ENCODE data around the gene SPATA6L.

Gene SPATA6L

DNA sequence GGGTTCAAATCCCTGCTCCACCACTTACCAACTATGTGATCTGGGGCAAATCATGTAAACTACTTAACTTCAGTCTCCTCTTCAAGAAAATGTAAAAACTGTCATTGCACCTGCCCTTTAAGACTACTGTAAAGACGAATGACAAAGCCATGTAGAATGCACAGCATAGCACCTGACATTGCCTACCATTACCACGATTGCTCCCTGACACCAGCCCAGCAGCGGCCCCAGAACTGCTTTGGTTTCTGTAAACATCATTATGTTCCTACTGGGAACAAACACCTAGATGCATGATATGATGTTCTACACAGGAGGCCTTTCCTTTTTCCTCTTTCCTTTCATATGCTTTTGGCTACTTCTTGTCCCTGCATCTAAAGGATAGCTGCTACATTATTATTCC lies 27.3 kb downstream of the SPATA6L start:
- no peak overlapping the region for H3K27ac ChIP-seq
- TF ChIP-seq, protein P1, sequence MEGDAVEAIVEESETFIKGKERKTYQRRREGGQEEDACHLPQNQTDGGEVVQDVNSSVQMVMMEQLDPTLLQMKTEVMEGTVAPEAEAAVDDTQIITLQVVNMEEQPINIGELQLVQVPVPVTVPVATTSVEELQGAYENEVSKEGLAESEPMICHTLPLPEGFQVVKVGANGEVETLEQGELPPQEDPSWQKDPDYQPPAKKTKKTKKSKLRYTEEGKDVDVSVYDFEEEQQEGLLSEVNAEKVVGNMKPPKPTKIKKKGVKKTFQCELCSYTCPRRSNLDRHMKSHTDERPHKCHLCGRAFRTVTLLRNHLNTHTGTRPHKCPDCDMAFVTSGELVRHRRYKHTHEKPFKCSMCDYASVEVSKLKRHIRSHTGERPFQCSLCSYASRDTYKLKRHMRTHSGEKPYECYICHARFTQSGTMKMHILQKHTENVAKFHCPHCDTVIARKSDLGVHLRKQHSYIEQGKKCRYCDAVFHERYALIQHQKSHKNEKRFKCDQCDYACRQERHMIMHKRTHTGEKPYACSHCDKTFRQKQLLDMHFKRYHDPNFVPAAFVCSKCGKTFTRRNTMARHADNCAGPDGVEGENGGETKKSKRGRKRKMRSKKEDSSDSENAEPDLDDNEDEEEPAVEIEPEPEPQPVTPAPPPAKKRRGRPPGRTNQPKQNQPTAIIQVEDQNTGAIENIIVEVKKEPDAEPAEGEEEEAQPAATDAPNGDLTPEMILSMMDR (conservative IDR thresholded peaks at IDR 0.05), result no peak

DNA sequence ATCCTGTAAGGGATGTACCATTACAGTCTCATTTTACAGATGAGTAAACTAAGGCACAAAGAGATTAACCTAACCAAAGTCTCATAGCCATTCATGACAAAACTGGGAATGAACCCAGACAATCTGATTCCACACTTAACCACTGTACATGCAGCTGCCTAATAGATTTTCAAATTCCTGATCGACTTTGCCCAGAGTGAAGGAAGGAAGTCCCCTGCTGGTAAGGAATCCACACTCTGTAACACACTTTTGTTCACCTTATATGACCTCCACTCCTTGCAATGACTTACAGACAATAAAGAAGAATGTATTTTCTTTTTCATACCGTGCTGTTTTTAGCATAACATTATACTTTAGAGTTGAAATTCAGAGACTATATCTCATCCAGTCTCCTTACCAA lies 35.4 kb downstream of the SPATA6L start:
- H3K27ac ChIP-seq, result no peak overlapping the region
- no peak for TF ChIP-seq ZFX (IDR thresholded peaks at IDR 0.05)
- TF ChIP-seq, protein P1 (conservative IDR thresholded peaks at IDR 0.05), result no peak; the same call in 1 of the 2 replicates

DNA sequence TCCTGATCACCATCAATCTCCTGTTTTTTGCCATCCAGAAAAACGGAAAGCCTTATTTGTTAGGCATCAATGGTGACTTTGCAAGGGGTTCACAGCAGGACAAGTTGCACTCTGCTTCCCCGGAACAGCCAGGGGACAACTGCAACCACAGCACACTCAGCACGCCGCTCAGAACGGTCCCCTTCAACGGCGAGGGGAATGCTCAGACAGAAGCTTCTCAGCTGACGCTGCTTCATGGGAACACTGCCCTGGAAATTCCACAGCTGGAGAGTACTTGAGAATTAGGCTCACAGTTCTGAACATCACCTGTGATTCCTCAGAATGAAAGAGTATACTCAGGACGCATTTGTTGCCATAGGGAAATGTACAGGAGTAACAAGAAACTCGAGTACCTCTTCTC lies 44.3 kb downstream of the SPATA6L start:
- TF ChIP-seq, protein P1 (conservative IDR thresholded peaks at IDR 0.05), result no peak
- no peak for TF ChIP-seq ZFX (IDR thresholded peaks at IDR 0.05)
- H3K27ac ChIP-seq, result no peak overlapping the region

DNA sequence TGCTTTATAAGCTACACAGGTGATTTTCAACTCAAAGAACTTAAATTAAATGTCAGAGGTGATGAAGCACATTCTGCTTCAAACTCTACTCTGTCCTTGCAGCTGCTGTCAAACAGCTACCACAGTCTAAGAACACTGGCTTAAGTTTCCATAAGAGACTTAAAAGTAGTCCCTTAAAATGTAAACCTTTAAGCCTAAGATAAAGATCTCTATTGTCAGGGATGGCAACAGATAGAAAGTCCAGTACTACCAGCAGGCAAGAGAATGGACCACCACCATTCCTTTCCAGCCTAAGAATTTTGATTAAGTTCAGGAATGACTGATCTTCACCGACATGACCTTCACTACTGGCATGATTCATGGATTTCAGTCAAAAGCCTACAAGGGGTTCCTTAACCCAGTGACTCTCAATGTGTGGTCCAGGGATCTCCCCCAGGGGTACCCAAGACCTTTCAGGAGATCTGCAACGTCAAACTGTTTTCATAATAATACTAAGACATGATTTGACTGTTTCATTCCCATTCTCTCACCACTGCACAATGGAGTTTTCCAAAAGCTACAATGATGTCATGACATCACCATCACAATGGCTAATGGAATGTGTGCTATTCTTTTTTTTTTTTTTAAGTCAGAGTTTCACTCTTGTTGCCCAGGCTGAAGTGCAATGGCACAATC lies 45.3 kb downstream of the SPATA6L start:
- TF ChIP-seq, protein P1 (conservative IDR thresholded peaks at IDR 0.05), result no peak
- no peak for TF ChIP-seq ZFX (IDR thresholded peaks at IDR 0.05)
- no peak overlapping the region for H3K27ac ChIP-seq

DNA sequence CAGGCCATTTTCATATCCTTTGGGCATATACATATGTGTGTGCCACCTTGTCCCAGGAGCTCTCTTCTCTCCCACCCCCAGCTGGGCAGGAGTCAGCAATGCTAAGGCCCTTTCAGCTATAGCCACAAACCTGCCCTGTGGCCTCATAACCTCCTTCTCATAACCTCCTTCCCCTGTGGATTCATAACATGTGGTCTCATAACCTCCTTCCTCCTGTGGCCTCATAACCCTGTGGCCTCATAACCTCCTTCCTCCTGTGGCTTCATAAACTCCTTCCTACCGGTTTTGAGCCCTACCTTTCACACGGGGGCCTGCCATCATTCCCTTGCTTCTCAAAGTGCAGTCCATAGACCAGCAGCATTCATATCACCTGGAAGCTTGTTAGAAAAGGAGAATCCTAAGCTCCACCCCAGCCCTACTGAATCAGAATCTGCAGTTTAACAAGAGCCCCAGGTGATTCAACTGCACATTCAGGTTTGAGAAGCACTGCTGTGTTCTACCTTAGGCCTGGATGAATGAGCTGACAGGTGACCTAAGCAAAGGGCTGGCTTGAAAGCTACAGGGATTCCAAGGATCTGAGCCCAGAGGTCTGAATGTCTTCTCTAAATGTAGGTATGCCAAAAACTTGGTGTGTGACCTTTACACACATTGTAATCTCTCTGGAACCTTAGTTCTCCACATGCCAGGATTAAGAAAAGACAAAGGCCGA lies 46.1 kb downstream of the SPATA6L start:
- TF ChIP-seq, protein P1 (conservative IDR thresholded peaks at IDR 0.05), result no peak
- TF ChIP-seq ZFX (IDR thresholded peaks at IDR 0.05), result no peak
- H3K27ac ChIP-seq, result no peak overlapping the region

DNA sequence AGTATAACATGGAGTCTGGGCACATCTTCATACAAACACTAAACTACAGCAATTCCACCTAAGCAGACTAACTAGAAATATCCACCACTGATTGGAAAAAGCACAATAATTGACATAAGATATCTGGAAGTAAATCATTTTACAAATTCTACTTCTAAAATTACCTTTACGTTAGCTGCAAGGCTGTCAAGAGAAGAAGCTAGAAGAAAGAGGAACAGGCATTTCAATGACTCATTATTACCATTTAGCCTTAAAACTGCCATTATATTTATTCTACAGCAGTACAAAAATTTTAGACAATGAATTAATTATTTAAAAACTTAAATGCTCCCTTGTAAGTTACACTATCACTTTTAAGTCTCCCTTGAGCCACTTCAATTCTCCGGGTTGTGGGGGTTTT lies 47.6 kb downstream of the SPATA6L start:
- TF ChIP-seq, protein P1 (conservative IDR thresholded peaks at IDR 0.05), result no peak
- no peak for TF ChIP-seq ZFX (IDR thresholded peaks at IDR 0.05)
- no peak overlapping the region for H3K27ac ChIP-seq

DNA sequence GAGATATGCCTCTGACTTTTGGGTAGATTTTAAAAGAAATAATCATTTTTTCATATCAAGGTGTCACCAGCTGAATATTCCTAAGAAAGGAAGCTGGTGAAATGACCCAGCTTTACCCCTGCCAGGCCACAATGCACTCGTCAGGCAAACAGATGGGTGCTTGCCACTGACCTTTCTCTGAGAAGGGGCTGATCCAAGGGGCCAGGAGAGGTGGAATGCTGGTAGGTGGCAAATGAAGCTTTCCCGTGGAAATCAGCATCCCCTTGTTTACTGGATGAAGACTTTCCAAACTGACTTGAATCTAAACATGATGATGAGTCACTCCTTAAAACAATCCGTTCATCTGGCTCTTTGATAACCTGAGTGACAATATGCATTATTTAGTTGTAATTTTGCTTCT lies 48.5 kb downstream of the SPATA6L start:
- no peak overlapping the region for H3K27ac ChIP-seq

More for the DNA sequence above, 48.5 kb downstream of the SPATA6L start:
- TF ChIP-seq, protein P1 (conservative IDR thresholded peaks at IDR 0.05), result no peak
- no peak for TF ChIP-seq ZFX (IDR thresholded peaks at IDR 0.05)

All from C4-2B (cell line).